Measurements from ENCODE around the gene OMP. TPM values are rescaled to one million over a fixed set of nuclear protein-coding genes. Genes with fewer than 3 reads are reported as not detected.
"Not testable (repeated sequence)": the region's sequence is repeated elsewhere in the genome, so short reads cannot be mapped to it uniquely, and the experiment has no call there.

Gene OMP
- total RNA-seq, 1 donor from 2014 or later, result 1.3 TPM

- Mint-ChIP-seq H3K27ac (ENCODE audit: unreplicated experiment) (no peak overlapping the region), H3K36me3 (ENCODE audit: low read depth, unreplicated experiment) (no peaks in the 10 kb centered on the region), H3K9me3 (ENCODE audit: unreplicated experiment) (no peaks in the 10 kb centered on the region), H3K27me3 (ENCODE audit: low read depth, unreplicated experiment) (peaks cover 9% of the 10 kb centered on the region), H3K4me1 (ENCODE audit: low read depth, unreplicated experiment) (no peaks in the 10 kb centered on the region), H3K4me3 (ENCODE audit: unreplicated experiment) (no peak overlapping the region)
- H3K79me2 ChIP-seq (ENCODE audit: insufficient read depth, low read length), result no peaks in the 10 kb centered on the region
- peaks cover 6% of the 10 kb centered on the region for H3K27me3 ChIP-seq (ENCODE audit: insufficient read depth, low read length)
- no peaks in the 10 kb centered on the region for H4K20me1 ChIP-seq (ENCODE audit: insufficient read depth, low read length)
- no peak overlapping the region for H3K9ac ChIP-seq (ENCODE audit: low read length)
- no peak overlapping the region for H3K4me2 ChIP-seq (ENCODE audit: low read length)
- H3K27ac ChIP-seq (ENCODE audit: low read depth, low read length), result no peak overlapping the region
- FAIRE-seq (no peak), DNase-seq (ENCODE audit: low read depth) (no peak)
- peaks cover 4% of the 10 kb centered on the region for H3K9me3 ChIP-seq (ENCODE audit: insufficient read depth, low read depth, low read length)
- no peaks in the 10 kb centered on the region for H3K4me1 ChIP-seq (ENCODE audit: insufficient read depth, low read length)
- H3K36me3 ChIP-seq (ENCODE audit: insufficient read depth, low read length), result no peaks in the 10 kb centered on the region
- H2AFZ ChIP-seq (ENCODE audit: low read depth, low read length), result no peak overlapping the region
- TF ChIP-seq EZH2 (IDR thresholded peaks at IDR 0.05; ENCODE audit: insufficient read depth, low read length) (no peak), CTCF (IDR thresholded peaks at IDR 0.05; ENCODE audit: insufficient read depth, low read depth, low read length) (no peak)
- H3K4me3 ChIP-seq (ENCODE audit: insufficient read depth, low read depth, low read length), result no peak overlapping the region
These were observed 43.7 kb upstream of the OMP start for GRCh38 chr11:77058900-77059299.

GRCh38 chr11:77059806-77060205 lies 42.8 kb upstream of the OMP start:
- no peaks in the 10 kb centered on the region for H3K36me3 Mint-ChIP-seq (ENCODE audit: low read depth, unreplicated experiment)
- H3K36me3 ChIP-seq (ENCODE audit: insufficient read depth, low read length), result no peaks in the 10 kb centered on the region
- no peaks in the 10 kb centered on the region for H3K9me3 Mint-ChIP-seq (ENCODE audit: unreplicated experiment)
- H3K79me2 ChIP-seq (ENCODE audit: insufficient read depth, low read length), result no peaks in the 10 kb centered on the region
- no peaks in the 10 kb centered on the region for H3K4me1 ChIP-seq (ENCODE audit: insufficient read depth, low read length)
- no peaks in the 10 kb centered on the region for H3K4me1 Mint-ChIP-seq (ENCODE audit: low read depth, unreplicated experiment)
- FAIRE-seq (no peak), DNase-seq (ENCODE audit: low read depth) (no peak)
- H3K27me3 Mint-ChIP-seq (ENCODE audit: low read depth, unreplicated experiment), result peaks cover 13% of the 10 kb centered on the region
- H4K20me1 ChIP-seq (ENCODE audit: insufficient read depth, low read length), result no peaks in the 10 kb centered on the region
- no peak overlapping the region for H3K27ac ChIP-seq (ENCODE audit: low read depth, low read length)
- H3K4me3 ChIP-seq (ENCODE audit: insufficient read depth, low read depth, low read length), result no peak overlapping the region
- no peak overlapping the region for H3K4me3 Mint-ChIP-seq (ENCODE audit: unreplicated experiment)
- H3K27me3 ChIP-seq (ENCODE audit: insufficient read depth, low read length), result peaks cover 6% of the 10 kb centered on the region
- no peak overlapping the region for H3K9ac ChIP-seq (ENCODE audit: low read length)
- H3K27ac Mint-ChIP-seq (ENCODE audit: unreplicated experiment), result no peak overlapping the region
- TF ChIP-seq EZH2 (IDR thresholded peaks at IDR 0.05; ENCODE audit: insufficient read depth, low read length), result no peak
- TF ChIP-seq CTCF (IDR thresholded peaks at IDR 0.05; ENCODE audit: insufficient read depth, low read depth, low read length), result no peak
- H3K9me3 ChIP-seq (ENCODE audit: insufficient read depth, low read depth, low read length), result peaks cover 4% of the 10 kb centered on the region
- H2AFZ ChIP-seq (ENCODE audit: low read depth, low read length), result no peak overlapping the region
- no peak overlapping the region for H3K4me2 ChIP-seq (ENCODE audit: low read length)

GRCh38 chr11:77060234-77060633 lies 42.4 kb upstream of the OMP start:
- no peaks in the 10 kb centered on the region for H3K79me2 ChIP-seq (ENCODE audit: insufficient read depth, low read length)
- H3K27ac Mint-ChIP-seq (ENCODE audit: unreplicated experiment), result no peak overlapping the region
- H3K4me3 Mint-ChIP-seq (ENCODE audit: unreplicated experiment), result no peak overlapping the region
- TF ChIP-seq EZH2 (IDR thresholded peaks at IDR 0.05; ENCODE audit: insufficient read depth, low read length), result no peak
- TF ChIP-seq CTCF (IDR thresholded peaks at IDR 0.05; ENCODE audit: insufficient read depth, low read depth, low read length), result no peak
- H3K27ac ChIP-seq (ENCODE audit: low read depth, low read length), result no peak overlapping the region
- H4K20me1 ChIP-seq (ENCODE audit: insufficient read depth, low read length), result no peaks in the 10 kb centered on the region
- no peaks in the 10 kb centered on the region for H3K4me1 ChIP-seq (ENCODE audit: insufficient read depth, low read length)
- no peak overlapping the region for H2AFZ ChIP-seq (ENCODE audit: low read depth, low read length)
- peaks cover 6% of the 10 kb centered on the region for H3K27me3 ChIP-seq (ENCODE audit: insufficient read depth, low read length)
- FAIRE-seq, result no peak
- no peaks in the 10 kb centered on the region for H3K9me3 Mint-ChIP-seq (ENCODE audit: unreplicated experiment)
- no peaks in the 10 kb centered on the region for H3K4me1 Mint-ChIP-seq (ENCODE audit: low read depth, unreplicated experiment)
- peaks cover 14% of the 10 kb centered on the region for H3K27me3 Mint-ChIP-seq (ENCODE audit: low read depth, unreplicated experiment)
- no peak overlapping the region for H3K4me3 ChIP-seq (ENCODE audit: insufficient read depth, low read depth, low read length)
- no peak overlapping the region for H3K4me2 ChIP-seq (ENCODE audit: low read length)
- H3K36me3 ChIP-seq (ENCODE audit: insufficient read depth, low read length), result no peaks in the 10 kb centered on the region
- no peaks in the 10 kb centered on the region for H3K36me3 Mint-ChIP-seq (ENCODE audit: low read depth, unreplicated experiment)
- H3K9me3 ChIP-seq (ENCODE audit: insufficient read depth, low read depth, low read length), result peaks cover 4% of the 10 kb centered on the region
- DNase-seq (ENCODE audit: low read depth), result no peak
- H3K9ac ChIP-seq (ENCODE audit: low read length), result no peak overlapping the region

GRCh38 chr11:77061258-77061657 lies 41.4 kb upstream of the OMP start:
- H3K79me2 ChIP-seq (ENCODE audit: insufficient read depth, low read length); H3K36me3 ChIP-seq (ENCODE audit: insufficient read depth, low read length); H3K36me3 Mint-ChIP-seq (ENCODE audit: low read depth, unreplicated experiment); H3K4me1 ChIP-seq (ENCODE audit: insufficient read depth, low read length); H2AFZ ChIP-seq (ENCODE audit: low read depth, low read length); H4K20me1 ChIP-seq (ENCODE audit: insufficient read depth, low read length); H3K4me3 Mint-ChIP-seq (ENCODE audit: unreplicated experiment); H3K4me3 ChIP-seq (ENCODE audit: insufficient read depth, low read depth, low read length); H3K27me3 ChIP-seq (ENCODE audit: insufficient read depth, low read length); H3K4me1 Mint-ChIP-seq (ENCODE audit: low read depth, unreplicated experiment); H3K27ac ChIP-seq (ENCODE audit: low read depth, low read length); DNase-seq (ENCODE audit: low read depth); H3K9ac ChIP-seq (ENCODE audit: low read length); H3K4me2 ChIP-seq (ENCODE audit: low read length); H3K9me3 Mint-ChIP-seq (ENCODE audit: unreplicated experiment); H3K9me3 ChIP-seq (ENCODE audit: insufficient read depth, low read depth, low read length); FAIRE-seq; H3K27ac Mint-ChIP-seq (ENCODE audit: unreplicated experiment): not testable (repeated sequence)
- H3K27me3 Mint-ChIP-seq (ENCODE audit: low read depth, unreplicated experiment), result peaks cover 14% of the 10 kb centered on the region

Measured in astrocyte (in vitro differentiated cells and primary cell).